ENCODE measurements around the gene CDKL5.

CDKL5 gene

GRCh38 chrX:18616688-18617406, 191.4 kb downstream of the CDKL5 start:
- Histone ChIP-seq H3K4me3 (ENCODE audit: low read depth in 1 of 2, low read length in 2 of 2) (no peak overlapping the region), H3K27me3 (ENCODE audit: low read depth, low read length) (no peaks in the 10 kb centered on the region), H3K9me3 (ENCODE audit: control insufficient read depth in 1 of 2, low read length in 2 of 2) (no peaks in the 10 kb centered on the region), H3K27ac (ENCODE audit: low read length) (no peak overlapping the region), H3K4me1 (ENCODE audit: control insufficient read depth in 1 of 2, insufficient read depth in 2 of 2, low read length in 2 of 2) (no peaks in the 10 kb centered on the region), H3K36me3 (ENCODE audit: control insufficient read depth in 1 of 2, insufficient read depth in 2 of 2, low read length in 2 of 2) (no peaks in the 10 kb centered on the region)

GRCh38 chrX:18617407-18617750, 192.0 kb downstream of the CDKL5 start:
- Histone ChIP-seq H3K9me3 (ENCODE audit: control insufficient read depth in 1 of 2, low read length in 2 of 2) (no peaks in the 10 kb centered on the region), H3K4me3 (ENCODE audit: low read depth in 1 of 2, low read length in 2 of 2) (no peak overlapping the region), H3K36me3 (ENCODE audit: control insufficient read depth in 1 of 2, insufficient read depth in 2 of 2, low read length in 2 of 2) (no peaks in the 10 kb centered on the region), H3K27ac (ENCODE audit: low read length) (no peak overlapping the region), H3K27me3 (ENCODE audit: low read depth, low read length) (no peaks in the 10 kb centered on the region), H3K4me1 (ENCODE audit: control insufficient read depth in 1 of 2, insufficient read depth in 2 of 2, low read length in 2 of 2) (no peaks in the 10 kb centered on the region)

GRCh38 chrX:18619288-18619687, 193.9 kb downstream of the CDKL5 start:
- Histone ChIP-seq H3K36me3 (ENCODE audit: control insufficient read depth in 1 of 2, insufficient read depth in 2 of 2, low read length in 2 of 2) (no peaks in the 10 kb centered on the region), H3K27me3 (ENCODE audit: low read depth, low read length) (no peaks in the 10 kb centered on the region), H3K9me3 (ENCODE audit: control insufficient read depth in 1 of 2, low read length in 2 of 2) (no peaks in the 10 kb centered on the region), H3K4me1 (ENCODE audit: control insufficient read depth in 1 of 2, insufficient read depth in 2 of 2, low read length in 2 of 2) (no peaks in the 10 kb centered on the region), H3K27ac (ENCODE audit: low read length) (no peak overlapping the region), H3K4me3 (ENCODE audit: low read depth in 1 of 2, low read length in 2 of 2) (no peak overlapping the region)

- Histone ChIP-seq H3K4me3 (ENCODE audit: low read depth in 1 of 2, low read length in 2 of 2) (no peak overlapping the region), H3K27me3 (ENCODE audit: low read depth, low read length) (no peaks in the 10 kb centered on the region), H3K36me3 (ENCODE audit: control insufficient read depth in 1 of 2, insufficient read depth in 2 of 2, low read length in 2 of 2) (peaks cover 0 to 4% of the 10 kb centered on the region in 2 donors), H3K9me3 (ENCODE audit: control insufficient read depth in 1 of 2, low read length in 2 of 2) (no peaks in the 10 kb centered on the region), H3K4me1 (ENCODE audit: control insufficient read depth in 1 of 2, insufficient read depth in 2 of 2, low read length in 2 of 2) (no peaks in the 10 kb centered on the region), H3K27ac (ENCODE audit: low read length) (no peak overlapping the region)
Measured at GRCh38 chrX:18620349-18620748, 194.9 kb downstream of the CDKL5 start.

GRCh38 chrX:18624599-18624998, 199.2 kb downstream of the CDKL5 start:
- no peaks in the 10 kb centered on the region for H3K4me1 ChIP-seq (ENCODE audit: control insufficient read depth in 1 of 2, insufficient read depth in 2 of 2, low read length in 2 of 2)
- no peaks in the 10 kb centered on the region for H3K9me3 ChIP-seq (ENCODE audit: control insufficient read depth in 1 of 2, low read length in 2 of 2)
- H3K27me3 ChIP-seq (ENCODE audit: low read depth, low read length): no peaks in the 10 kb centered on the region
- H3K36me3 ChIP-seq (ENCODE audit: control insufficient read depth in 1 of 2, insufficient read depth in 2 of 2, low read length in 2 of 2): peaks cover 0 to 13% of the 10 kb centered on the region in 2 donors
- H3K27ac ChIP-seq (ENCODE audit: low read length): no peak overlapping the region
- no peak overlapping the region for H3K4me3 ChIP-seq (ENCODE audit: low read depth in 1 of 2, low read length in 2 of 2)

- Histone ChIP-seq H3K36me3 (ENCODE audit: control insufficient read depth in 1 of 2, insufficient read depth in 2 of 2, low read length in 2 of 2) (peaks cover 0 to 9% of the 10 kb centered on the region in 2 donors), H3K9me3 (ENCODE audit: control insufficient read depth in 1 of 2, low read length in 2 of 2) (no peaks in the 10 kb centered on the region), H3K4me3 (ENCODE audit: low read depth in 1 of 2, low read length in 2 of 2) (no peak overlapping the region), H3K4me1 (ENCODE audit: control insufficient read depth in 1 of 2, insufficient read depth in 2 of 2, low read length in 2 of 2) (no peaks in the 10 kb centered on the region), H3K27me3 (ENCODE audit: low read depth, low read length) (no peaks in the 10 kb centered on the region), H3K27ac (ENCODE audit: low read length) (no peak overlapping the region)
Measured at GRCh38 chrX:18630934-18631333, 205.5 kb downstream of the CDKL5 start.

GRCh38 chrX:18638398-18638797, 213.0 kb downstream of the CDKL5 start:
- H3K4me3 ChIP-seq (ENCODE audit: low read depth in 1 of 2, low read length in 2 of 2): no peak overlapping the region
- no peaks in the 10 kb centered on the region for H3K9me3 ChIP-seq (ENCODE audit: control insufficient read depth in 1 of 2, low read length in 2 of 2)
- H3K36me3 ChIP-seq (ENCODE audit: control insufficient read depth in 1 of 2, insufficient read depth in 2 of 2, low read length in 2 of 2): no peaks in the 10 kb centered on the region
- no peaks in the 10 kb centered on the region for H3K27me3 ChIP-seq (ENCODE audit: low read depth, low read length)
- no peaks in the 10 kb centered on the region for H3K4me1 ChIP-seq (ENCODE audit: control insufficient read depth in 1 of 2, insufficient read depth in 2 of 2, low read length in 2 of 2)
- no peak overlapping the region for H3K27ac ChIP-seq (ENCODE audit: low read length)

GRCh38 chrX:18639280-18639679, 213.9 kb downstream of the CDKL5 start:
- no peaks in the 10 kb centered on the region for H3K4me1 ChIP-seq (ENCODE audit: control insufficient read depth in 1 of 2, insufficient read depth in 2 of 2, low read length in 2 of 2)
- H3K27ac ChIP-seq (ENCODE audit: low read length): no peak overlapping the region
- no peaks in the 10 kb centered on the region for H3K27me3 ChIP-seq (ENCODE audit: low read depth, low read length)
- H3K4me3 ChIP-seq (ENCODE audit: low read depth in 1 of 2, low read length in 2 of 2): no peak overlapping the region
- no peaks in the 10 kb centered on the region for H3K9me3 ChIP-seq (ENCODE audit: control insufficient read depth in 1 of 2, low read length in 2 of 2)
- no peaks in the 10 kb centered on the region for H3K36me3 ChIP-seq (ENCODE audit: control insufficient read depth in 1 of 2, insufficient read depth in 2 of 2, low read length in 2 of 2)

GRCh38 chrX:18640686-18641085, 215.3 kb downstream of the CDKL5 start:
- H3K27ac ChIP-seq (ENCODE audit: low read length): no peak overlapping the region

GRCh38 chrX:18643243-18643642, 217.8 kb downstream of the CDKL5 start:
- Histone ChIP-seq H3K36me3 (ENCODE audit: control insufficient read depth in 1 of 2, insufficient read depth in 2 of 2, low read length in 2 of 2) (no peaks in the 10 kb centered on the region), H3K4me3 (ENCODE audit: low read depth in 1 of 2, low read length in 2 of 2) (no peak overlapping the region), H3K9me3 (ENCODE audit: control insufficient read depth in 1 of 2, low read length in 2 of 2) (no peaks in the 10 kb centered on the region), H3K27me3 (ENCODE audit: low read depth, low read length) (no peaks in the 10 kb centered on the region), H3K4me1 (ENCODE audit: control insufficient read depth in 1 of 2, insufficient read depth in 2 of 2, low read length in 2 of 2) (no peaks in the 10 kb centered on the region), H3K27ac (ENCODE audit: low read length) (no peak overlapping the region)

More at GRCh38 chrX:18640686-18641085, 215.3 kb downstream of the CDKL5 start:
- no peaks in the 10 kb centered on the region for H3K9me3 ChIP-seq (ENCODE audit: control insufficient read depth in 1 of 2, low read length in 2 of 2)
- no peaks in the 10 kb centered on the region for H3K36me3 ChIP-seq (ENCODE audit: control insufficient read depth in 1 of 2, insufficient read depth in 2 of 2, low read length in 2 of 2)
- no peak overlapping the region for H3K4me3 ChIP-seq (ENCODE audit: low read depth in 1 of 2, low read length in 2 of 2)
- no peaks in the 10 kb centered on the region for H3K27me3 ChIP-seq (ENCODE audit: low read depth, low read length)
- H3K4me1 ChIP-seq (ENCODE audit: control insufficient read depth in 1 of 2, insufficient read depth in 2 of 2, low read length in 2 of 2): no peaks in the 10 kb centered on the region

GRCh38 chrX:18643853-18644252, 218.4 kb downstream of the CDKL5 start:
- Histone ChIP-seq H3K27me3 (ENCODE audit: low read depth, low read length) (no peaks in the 10 kb centered on the region), H3K36me3 (ENCODE audit: control insufficient read depth in 1 of 2, insufficient read depth in 2 of 2, low read length in 2 of 2) (no peaks in the 10 kb centered on the region), H3K9me3 (ENCODE audit: control insufficient read depth in 1 of 2, low read length in 2 of 2) (no peaks in the 10 kb centered on the region), H3K27ac (ENCODE audit: low read length) (no peak overlapping the region), H3K4me1 (ENCODE audit: control insufficient read depth in 1 of 2, insufficient read depth in 2 of 2, low read length in 2 of 2) (no peaks in the 10 kb centered on the region), H3K4me3 (ENCODE audit: low read depth in 1 of 2, low read length in 2 of 2) (no peak overlapping the region)

- Histone ChIP-seq H3K4me3 (ENCODE audit: low read depth in 1 of 2, low read length in 2 of 2) (no peak overlapping the region), H3K9me3 (ENCODE audit: control insufficient read depth in 1 of 2, low read length in 2 of 2) (no peaks in the 10 kb centered on the region), H3K4me1 (ENCODE audit: control insufficient read depth in 1 of 2, insufficient read depth in 2 of 2, low read length in 2 of 2) (no peaks in the 10 kb centered on the region), H3K27ac (ENCODE audit: low read length) (no peak overlapping the region), H3K27me3 (ENCODE audit: low read depth, low read length) (no peaks in the 10 kb centered on the region), H3K36me3 (ENCODE audit: control insufficient read depth in 1 of 2, insufficient read depth in 2 of 2, low read length in 2 of 2) (no peaks in the 10 kb centered on the region)
Measured at GRCh38 chrX:18647621-18648020, 222.2 kb downstream of the CDKL5 start.

Data from muscle layer of duodenum (tissue), 2 donors.